ENCODE results near the gene LNX1. TPM values are rescaled to one million over a fixed set of nuclear protein-coding genes. Genes with fewer than 3 reads are reported as not detected.

Gene LNX1
- total and polyA plus RNA-seq, 10 of the 15 experiments (the other 5 are each of a cell fraction or from before 2014, with no cell fraction given): 0.72 to 1.4 (median 1.0) TPM

DNA sequence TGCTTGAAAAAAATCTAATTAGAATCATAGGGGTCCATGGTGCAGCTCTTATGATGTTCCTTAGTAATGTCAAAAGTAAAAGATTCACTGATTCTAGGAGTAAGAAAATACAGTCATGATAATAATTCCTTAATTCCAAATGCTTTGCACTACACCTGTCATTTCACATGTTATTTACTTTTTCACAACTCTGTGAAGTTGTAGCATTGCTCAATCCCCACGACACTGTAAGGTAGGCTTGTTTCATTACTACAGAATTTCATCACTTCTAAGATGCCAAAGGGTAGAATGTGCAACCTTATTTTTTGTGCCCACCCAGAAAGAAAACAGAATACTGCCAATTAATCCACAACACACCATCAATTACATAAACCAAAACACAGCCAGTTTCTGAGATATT is 46.1 kb upstream of the LNX1 start:
- SMC1A ChIA-PET (ENCODE audit: uncharacterized antibody, unreplicated experiment): interaction anchor here (2.9 kb wide), 1 partner anchor 10 kb away, joined by 10 read pairs; no protein-coding TSS in a partner anchor
- Histone ChIP-seq H3K4me1 (ENCODE audit: control insufficient read depth, insufficient read depth, low read length) (peaks cover 13% of the 10 kb centered on the region; the same call in 1 of the 2 replicates), H3K27me3 (replicated peaks in 1 of 2; ENCODE audit: control insufficient read depth in 2 of 2, insufficient read depth in 2 of 2, low read length in 1 of 2) (no peaks in the 10 kb centered on the region), H3K79me2 (ENCODE audit: control insufficient read depth, insufficient read depth, low read length) (no peaks in the 10 kb centered on the region), H3K27ac (ENCODE audit: control insufficient read depth, insufficient read depth) (no peak overlapping the region), H4K20me1 (ENCODE audit: control insufficient read depth, insufficient read depth) (no peaks in the 10 kb centered on the region), H2AFZ (ENCODE audit: control insufficient read depth, low read depth, low read length) (no peak overlapping the region), H3K36me3 (ENCODE audit: control insufficient read depth in 2 of 2, insufficient read depth in 2 of 2, low read length in 1 of 2) (no peaks in the 10 kb centered on the region), H3K9me3 (replicated peaks; ENCODE audit: control insufficient read depth, insufficient read depth, low read length) (no peaks in the 10 kb centered on the region; the same call in 2 of the 3 replicates), H3K9ac (ENCODE audit: control insufficient read depth, insufficient read depth, low read length) (no peak overlapping the region), H3K4me3 (no peak overlapping the region), H3K4me2 (ENCODE audit: control insufficient read depth, insufficient read depth) (no peak overlapping the region)
- RAD21 ChIA-PET (ENCODE audit: unreplicated experiment): interaction anchor here (0.7 kb wide), 2 partner anchors 15 to 66 kb away, joined by 3 read pairs; no protein-coding TSS in a partner anchor
- ATAC-seq (no peak), DNase-seq (ENCODE audit: low read depth, low spot score) (no peak), FAIRE-seq (no peak)
- in situ Hi-C loops (cut with MboI) (no loop called here), intact Hi-C loops (cut with micrococcal nuclease; ENCODE audit: unreplicated experiment) (no loop called here)
- TF ChIP-seq, protein P1, sequence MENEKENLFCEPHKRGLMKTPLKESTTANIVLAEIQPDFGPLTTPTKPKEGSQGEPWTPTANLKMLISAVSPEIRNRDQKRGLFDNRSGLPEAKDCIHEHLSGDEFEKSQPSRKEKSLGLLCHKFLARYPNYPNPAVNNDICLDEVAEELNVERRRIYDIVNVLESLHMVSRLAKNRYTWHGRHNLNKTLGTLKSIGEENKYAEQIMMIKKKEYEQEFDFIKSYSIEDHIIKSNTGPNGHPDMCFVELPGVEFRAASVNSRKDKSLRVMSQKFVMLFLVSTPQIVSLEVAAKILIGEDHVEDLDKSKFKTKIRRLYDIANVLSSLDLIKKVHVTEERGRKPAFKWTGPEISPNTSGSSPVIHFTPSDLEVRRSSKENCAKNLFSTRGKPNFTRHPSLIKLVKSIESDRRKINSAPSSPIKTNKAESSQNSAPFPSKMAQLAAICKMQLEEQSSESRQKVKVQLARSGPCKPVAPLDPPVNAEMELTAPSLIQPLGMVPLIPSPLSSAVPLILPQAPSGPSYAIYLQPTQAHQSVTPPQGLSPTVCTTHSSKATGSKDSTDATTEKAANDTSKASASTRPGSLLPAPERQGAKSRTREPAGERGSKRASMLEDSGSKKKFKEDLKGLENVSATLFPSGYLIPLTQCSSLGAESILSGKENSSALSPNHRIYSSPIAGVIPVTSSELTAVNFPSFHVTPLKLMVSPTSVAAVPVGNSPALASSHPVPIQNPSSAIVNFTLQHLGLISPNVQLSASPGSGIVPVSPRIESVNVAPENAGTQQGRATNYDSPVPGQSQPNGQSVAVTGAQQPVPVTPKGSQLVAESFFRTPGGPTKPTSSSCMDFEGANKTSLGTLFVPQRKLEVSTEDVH (IDR thresholded peaks at IDR 0.05; ENCODE audit: low read depth, partially characterized antibody): no peak
- TF ChIP-seq CBX5 (IDR thresholded peaks at IDR 0.05; ENCODE audit: low read depth) (no peak), JUNB (IDR thresholded peaks at IDR 0.05) (no peak), STAT3 (IDR thresholded peaks at IDR 0.05; ENCODE audit: low read depth, low read length) (no peak), SRF (IDR thresholded peaks at IDR 0.05; ENCODE audit: low read depth in 2 of 2, low read length in 2 of 2) (no peak), WRNIP1 (IDR thresholded peaks at IDR 0.05; ENCODE audit: borderline replicate concordance, low read depth, low read length) (no peak), SMARCA5 (IDR thresholded peaks at IDR 0.05) (no peak), CHD2 (IDR thresholded peaks at IDR 0.05; ENCODE audit: borderline replicate concordance, low read depth, low read length) (no peak), ZNF274 (IDR thresholded peaks at IDR 0.05; ENCODE audit: insufficient read depth, insufficient read length) (no peak), RBBP5 (conservative IDR thresholded peaks at IDR 0.05) (no peak), POLR2A (IDR thresholded peaks at IDR 0.05; ENCODE audit: low read depth, low read length) (no peak), HDAC2 (IDR thresholded peaks at IDR 0.05) (no peak), RUNX3 (IDR thresholded peaks at IDR 0.05; ENCODE audit: low read length) (no peak), STAT1 (conservative IDR thresholded peaks at IDR 0.05) (no peak), RAD51 (IDR thresholded peaks at IDR 0.05) (no peak), NFYB (IDR thresholded peaks at IDR 0.05; ENCODE audit: insufficient read depth, low read depth, low read length) (no peak)
- TF ChIP-seq, protein P2, sequence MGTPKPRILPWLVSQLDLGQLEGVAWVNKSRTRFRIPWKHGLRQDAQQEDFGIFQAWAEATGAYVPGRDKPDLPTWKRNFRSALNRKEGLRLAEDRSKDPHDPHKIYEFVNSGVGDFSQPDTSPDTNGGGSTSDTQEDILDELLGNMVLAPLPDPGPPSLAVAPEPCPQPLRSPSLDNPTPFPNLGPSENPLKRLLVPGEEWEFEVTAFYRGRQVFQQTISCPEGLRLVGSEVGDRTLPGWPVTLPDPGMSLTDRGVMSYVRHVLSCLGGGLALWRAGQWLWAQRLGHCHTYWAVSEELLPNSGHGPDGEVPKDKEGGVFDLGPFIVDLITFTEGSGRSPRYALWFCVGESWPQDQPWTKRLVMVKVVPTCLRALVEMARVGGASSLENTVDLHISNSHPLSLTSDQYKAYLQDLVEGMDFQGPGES (IDR thresholded peaks at IDR 0.05): no peak
- TF ChIP-seq, protein P3, sequence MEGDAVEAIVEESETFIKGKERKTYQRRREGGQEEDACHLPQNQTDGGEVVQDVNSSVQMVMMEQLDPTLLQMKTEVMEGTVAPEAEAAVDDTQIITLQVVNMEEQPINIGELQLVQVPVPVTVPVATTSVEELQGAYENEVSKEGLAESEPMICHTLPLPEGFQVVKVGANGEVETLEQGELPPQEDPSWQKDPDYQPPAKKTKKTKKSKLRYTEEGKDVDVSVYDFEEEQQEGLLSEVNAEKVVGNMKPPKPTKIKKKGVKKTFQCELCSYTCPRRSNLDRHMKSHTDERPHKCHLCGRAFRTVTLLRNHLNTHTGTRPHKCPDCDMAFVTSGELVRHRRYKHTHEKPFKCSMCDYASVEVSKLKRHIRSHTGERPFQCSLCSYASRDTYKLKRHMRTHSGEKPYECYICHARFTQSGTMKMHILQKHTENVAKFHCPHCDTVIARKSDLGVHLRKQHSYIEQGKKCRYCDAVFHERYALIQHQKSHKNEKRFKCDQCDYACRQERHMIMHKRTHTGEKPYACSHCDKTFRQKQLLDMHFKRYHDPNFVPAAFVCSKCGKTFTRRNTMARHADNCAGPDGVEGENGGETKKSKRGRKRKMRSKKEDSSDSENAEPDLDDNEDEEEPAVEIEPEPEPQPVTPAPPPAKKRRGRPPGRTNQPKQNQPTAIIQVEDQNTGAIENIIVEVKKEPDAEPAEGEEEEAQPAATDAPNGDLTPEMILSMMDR (IDR thresholded peaks at IDR 0.05 in 2 of 3, conservative IDR thresholded peaks at IDR 0.05 in 1 of 3; ENCODE audit: control insufficient read depth in 2 of 3, extremely low read depth in 1 of 3, insufficient read depth in 1 of 3, low read depth in 3 of 3, low read length in 3 of 3): no peak
- TF ChIP-seq, protein P4, sequence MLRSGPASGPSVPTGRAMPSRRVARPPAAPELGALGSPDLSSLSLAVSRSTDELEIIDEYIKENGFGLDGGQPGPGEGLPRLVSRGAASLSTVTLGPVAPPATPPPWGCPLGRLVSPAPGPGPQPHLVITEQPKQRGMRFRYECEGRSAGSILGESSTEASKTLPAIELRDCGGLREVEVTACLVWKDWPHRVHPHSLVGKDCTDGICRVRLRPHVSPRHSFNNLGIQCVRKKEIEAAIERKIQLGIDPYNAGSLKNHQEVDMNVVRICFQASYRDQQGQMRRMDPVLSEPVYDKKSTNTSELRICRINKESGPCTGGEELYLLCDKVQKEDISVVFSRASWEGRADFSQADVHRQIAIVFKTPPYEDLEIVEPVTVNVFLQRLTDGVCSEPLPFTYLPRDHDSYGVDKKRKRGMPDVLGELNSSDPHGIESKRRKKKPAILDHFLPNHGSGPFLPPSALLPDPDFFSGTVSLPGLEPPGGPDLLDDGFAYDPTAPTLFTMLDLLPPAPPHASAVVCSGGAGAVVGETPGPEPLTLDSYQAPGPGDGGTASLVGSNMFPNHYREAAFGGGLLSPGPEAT (IDR thresholded peaks at IDR 0.05; ENCODE audit: low read depth): no peak
- no TSS peak for BruUV-seq (replicated peaks)
- POLR2A ChIA-PET: no interaction called here
- WGBS (ENCODE audit: insufficient coverage, insufficient replicate concordance, low lambda C conversion rate, missing lambda C conversion rate): 0% methylated on average over 1 of the region's 1 CpG
- CTCF ChIA-PET: interaction anchor here (1.2 kb wide), 1 partner anchor 11 kb away, joined by 3 read pairs; no protein-coding TSS in a partner anchor

All from GM12878 (cell line).